HG02852 (cell line): ENCODE results near the gene CRYBA2.

ENCODE experiments used
- ATAC-seq: cut with Tn5 transposase; IDR thresholded peaks from one replicate; pipeline ENCODE4 v1.9.1; 2021; ENCODE audit warnings: mild to moderate bottlenecking, moderate library complexity; ENCODE audit not compliant: unreplicated experiment

CRYBA2 gene

DNA sequence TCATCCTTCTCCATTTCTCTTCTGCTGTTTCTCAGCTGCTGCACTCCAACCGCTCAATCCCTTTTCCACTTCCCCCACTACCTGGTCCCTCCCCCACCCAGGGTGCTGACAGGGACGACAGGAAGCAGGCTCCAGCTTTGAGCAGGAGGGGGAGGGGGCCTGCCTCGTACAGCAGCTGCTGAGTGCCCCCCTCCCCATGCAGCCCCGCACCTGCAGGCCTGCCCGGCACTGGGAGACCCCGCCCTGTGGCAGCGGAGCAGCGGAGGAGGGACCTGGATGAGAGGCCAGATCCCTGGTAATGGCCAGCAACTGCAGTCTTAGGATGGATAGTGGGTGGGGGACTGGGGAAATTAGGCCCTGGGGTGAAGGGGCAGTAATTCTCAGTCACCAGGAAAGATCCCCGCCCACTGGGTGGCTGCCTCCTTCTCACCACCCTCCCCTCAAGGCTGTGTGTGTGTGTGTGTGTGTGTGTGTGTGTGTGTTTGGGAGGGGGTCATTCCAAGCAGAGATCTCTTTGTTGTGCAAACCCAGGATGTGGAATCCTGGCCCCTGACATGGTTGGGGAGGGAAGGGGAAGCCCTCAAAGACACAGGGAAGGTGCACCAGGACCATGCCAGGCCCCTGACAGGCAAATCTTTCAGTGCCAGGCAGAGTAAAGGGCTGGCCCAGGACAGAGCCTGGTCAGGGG, 6.8 kb upstream of the CRYBA2 start:
- ATAC-seq: no peak

DNA sequence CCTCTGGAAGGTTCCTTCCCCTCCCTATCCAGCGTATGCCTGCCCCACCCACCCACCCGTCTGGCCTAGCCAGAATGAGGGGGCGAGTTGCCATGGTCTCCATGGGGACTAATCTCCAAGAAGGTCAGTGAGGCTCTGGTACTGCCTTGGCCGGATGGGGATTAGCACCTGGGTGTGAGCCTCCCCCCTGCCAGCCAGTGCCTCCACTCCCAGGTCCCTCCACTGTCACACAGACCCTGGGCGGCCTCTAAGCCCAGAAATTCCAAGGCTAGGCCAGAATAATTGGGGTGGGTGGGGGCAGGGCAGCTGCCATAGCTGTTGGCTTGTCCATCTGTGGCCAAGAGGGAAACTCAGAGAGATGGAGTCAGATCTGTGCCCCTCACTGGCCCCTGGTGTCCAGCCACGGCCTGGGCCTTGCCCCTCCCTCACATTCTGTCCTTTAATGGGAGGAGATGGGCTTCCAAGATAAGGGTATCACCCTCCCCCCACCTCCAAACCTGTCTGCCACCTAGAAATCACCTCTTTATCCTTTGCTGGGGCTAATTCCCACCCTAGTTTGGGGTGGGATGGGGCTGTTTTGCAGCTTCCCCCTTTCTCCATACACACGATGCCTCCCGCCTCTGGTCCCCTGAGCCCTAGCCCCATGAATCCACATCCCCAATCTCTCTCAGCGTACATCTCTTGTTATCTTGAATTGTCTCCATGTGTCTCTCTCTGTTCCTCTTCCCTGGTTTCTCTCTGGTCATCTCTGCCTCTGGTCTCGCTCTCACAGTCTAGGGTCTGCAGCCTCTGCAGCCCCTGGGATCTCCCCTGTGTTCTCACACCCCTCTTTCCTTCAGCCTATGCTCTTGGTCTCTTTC, 6.0 kb upstream of the CRYBA2 start:
- ATAC-seq: no peak

DNA sequence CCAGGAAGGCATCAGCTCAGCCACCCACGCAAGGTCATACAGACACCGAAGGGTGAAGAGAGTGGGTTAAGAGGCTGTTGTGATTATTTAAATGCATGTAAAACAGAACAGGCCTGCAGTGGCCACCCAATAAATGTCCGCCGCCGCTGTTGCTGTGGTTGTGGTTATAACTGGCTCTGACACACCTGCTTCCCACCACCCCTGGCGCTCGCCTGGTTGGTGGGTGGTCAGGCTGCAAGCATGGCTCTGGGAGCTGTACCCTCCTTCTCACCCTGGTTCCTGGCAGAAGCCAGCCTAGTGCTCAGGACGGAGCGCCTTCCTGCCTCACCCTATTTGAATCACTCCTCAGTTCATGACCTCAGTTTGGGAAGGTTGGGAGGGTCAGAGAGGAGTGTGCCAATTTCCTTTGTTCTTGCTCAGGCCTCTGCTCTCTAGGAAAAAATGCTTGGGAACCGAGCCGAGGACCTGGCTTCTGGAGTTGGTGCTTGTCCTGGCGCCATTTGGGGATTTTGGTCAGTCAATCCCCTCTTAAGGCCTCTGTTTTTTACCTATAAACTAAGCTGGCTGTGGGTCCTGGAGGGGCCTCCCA, 5.3 kb upstream of the CRYBA2 start:
- ATAC-seq: no peak

DNA sequence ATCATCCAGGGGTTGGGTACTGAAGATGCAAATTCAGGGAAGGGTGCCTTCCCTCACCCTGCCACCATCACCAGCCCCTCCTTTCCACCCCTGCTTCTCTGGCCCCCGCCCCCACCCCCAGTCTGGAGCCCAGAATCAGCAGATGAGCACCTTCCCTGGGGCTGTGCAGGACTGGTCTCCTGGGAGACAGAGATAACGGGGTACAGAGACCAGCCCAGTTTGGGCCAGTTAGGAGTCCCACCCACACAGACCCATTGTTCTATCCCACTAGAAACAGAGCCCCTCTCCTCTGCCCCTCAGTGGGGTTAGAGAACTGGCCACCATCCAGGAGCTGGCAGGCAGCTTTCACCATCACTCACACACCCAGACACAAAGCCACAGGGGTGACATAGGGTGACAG, 4.5 kb upstream of the CRYBA2 start:
- ATAC-seq: no peak

DNA sequence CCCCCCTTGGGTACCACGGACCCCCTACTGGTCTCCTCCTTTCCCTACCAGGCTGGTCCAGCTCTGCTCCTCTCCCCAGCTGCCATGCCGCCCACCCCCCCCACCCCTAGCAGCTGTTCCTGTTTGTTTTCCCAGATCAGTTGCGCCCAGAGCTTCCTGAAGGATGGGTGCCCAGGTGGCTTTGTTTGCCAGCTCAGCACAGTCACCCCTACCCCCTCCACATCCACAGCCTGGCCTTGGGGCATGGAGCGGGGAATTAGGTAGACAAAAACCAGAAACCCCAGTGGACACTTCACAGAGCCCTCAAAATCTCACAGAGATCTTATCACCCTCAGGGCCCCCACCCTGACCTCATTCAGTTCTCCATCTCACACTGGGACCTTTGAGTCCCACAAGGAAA, 3.7 kb upstream of the CRYBA2 start:
- no peak for ATAC-seq

DNA sequence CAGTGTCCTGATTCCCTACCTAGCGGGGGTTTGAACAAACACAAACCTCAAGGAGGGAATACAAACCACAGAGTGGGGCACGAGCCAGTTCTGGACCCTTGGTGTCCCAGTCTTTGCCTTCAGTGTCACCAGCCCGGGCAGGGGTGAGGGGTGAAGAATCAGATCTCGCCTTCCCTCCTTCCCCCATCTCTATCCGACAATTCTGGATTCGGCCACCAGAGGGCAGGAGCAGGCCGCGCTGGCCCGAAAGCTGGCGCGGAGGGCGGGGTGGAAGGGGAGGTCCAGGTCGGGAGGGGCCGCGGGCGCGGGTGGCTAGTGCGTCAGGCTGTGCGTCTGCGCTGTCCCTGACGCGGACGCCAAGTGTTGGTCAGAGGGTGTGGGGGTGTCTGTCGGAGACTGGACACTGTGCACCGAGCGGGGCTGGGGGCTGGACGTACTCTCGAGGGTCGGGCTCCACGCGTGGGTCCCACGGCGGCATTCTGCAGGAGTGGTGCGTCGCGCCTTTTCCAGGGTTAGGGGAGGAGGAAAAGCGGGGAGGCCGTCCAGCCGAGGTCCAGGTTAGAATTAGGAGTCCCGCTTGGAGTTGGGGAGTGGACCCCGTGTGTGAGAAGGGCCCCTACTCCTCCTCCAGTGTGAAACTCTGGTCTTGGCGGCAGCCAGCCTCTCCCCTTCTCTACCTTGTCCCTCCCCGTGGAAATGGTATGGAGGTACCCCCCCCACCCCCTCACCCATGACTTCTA, 2.9 kb upstream of the CRYBA2 start:
- peak; percentile 58 for ATAC-seq

DNA sequence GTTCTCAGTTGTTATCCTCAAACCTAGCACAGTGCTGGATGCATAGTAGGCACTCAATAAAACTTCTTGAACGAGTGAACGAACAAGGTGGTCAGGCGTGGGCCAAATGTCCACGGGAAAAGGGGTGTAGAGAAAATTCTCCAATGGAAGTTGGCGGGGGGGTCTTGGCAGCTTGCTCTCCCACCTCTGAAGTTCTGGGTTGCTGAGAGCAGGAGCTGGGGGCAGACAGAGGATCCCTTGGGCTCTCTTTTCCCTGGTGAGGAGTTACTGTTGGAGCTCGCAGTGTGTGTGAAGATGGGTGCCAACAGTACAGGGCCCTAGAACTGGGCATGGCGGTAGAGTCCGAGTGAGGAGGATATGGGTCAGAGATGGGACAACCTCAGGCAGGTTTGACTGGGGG, 2.3 kb upstream of the CRYBA2 start:
- peak; percentile 20 for ATAC-seq

DNA sequence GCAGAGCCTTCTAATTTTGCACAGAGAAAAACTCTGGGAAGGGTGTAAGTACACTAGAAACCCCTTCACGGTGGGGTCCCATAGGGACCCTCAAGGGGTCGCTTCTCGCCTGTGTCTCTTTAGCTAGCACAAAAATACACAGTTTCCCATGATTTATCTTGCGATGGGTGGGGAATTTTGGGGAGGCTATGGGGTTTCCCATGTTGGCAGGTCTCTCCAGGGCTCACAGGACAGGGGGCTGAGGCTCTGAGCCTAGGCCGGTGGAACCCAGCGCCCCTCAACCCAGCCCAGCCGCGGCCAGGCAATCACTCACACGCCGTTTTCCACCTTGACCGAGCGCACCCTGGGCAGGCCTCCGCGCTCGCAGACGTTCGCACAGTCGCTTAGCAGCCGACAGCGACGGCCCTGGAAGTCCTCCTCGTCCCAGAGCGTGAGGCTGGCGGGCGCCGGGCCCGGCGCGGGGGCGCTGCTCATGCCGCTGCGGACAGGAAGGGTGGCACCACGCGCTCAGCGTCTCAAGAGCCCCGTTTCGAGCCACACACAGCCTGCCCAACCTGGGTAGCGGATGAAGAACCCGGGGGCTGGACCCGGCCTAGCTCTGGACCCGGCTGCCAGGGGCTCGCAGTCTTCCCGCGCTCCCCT, 398 bp downstream of the CRYBA2 start:
- ATAC-seq: no peak

DNA sequence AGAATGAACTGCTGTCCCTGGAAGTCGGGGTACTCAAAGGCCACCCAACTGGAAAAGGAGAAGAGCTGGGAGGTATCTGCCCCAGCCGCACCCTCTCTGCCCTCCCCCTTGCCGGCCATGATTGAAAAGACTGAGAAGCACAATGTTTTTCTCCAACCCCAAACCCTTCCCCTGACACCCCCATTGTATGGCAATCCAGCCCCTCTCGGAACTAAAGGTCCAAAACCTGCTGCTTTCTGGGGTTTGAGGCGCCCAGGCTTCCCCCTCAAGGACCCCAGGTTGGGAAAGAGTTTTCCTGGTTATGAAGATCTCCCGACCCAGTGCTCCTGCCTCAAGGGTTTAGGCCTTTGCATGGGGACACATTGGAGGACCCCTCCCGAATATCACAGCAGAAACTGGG, 1.0 kb downstream of the CRYBA2 start:
- no peak for ATAC-seq

DNA sequence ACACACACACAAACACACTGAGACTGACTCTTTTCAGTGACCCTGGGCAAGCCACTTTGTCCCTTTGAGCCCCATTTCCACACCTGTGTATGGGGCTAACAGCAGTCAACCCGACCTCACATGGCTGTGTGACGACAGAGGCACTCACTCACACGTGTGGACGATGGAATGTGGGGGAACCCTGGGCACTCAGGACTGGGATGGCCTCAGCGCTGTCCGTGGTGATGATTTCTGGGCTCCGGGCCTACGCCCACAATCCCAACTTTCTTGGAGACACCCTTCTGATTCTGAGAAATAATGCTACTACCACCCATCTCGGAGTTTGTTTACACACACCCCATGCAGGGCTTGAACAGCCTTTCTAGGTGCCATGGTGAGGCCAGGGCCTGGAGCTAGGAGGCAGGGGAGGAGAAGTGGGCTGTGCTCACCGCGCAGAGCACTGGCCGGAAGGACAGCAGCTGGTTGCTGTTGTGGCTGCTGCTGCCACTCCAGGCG, 1.5 kb downstream of the CRYBA2 start:
- no peak for ATAC-seq

DNA sequence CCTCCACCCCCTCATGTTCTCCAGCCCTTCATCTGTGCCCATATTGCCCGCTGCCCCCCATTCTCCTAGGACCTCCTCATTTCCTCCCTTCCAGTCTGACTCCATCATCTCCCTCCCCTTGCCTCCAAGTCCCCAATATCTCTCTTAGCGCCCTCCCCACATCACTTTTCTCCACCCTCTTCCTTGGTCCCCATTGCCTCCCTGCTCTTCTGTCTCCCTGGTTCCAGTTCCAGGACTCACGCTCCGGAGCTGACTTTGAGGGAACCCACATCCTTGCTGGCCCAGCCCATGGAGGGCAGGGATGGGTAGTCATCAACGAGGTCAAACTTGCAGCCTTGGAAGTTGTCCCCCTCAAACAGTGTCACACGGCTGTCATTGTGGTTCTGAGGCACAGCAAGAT, 2.6 kb downstream of the CRYBA2 start:
- no peak for ATAC-seq

DNA sequence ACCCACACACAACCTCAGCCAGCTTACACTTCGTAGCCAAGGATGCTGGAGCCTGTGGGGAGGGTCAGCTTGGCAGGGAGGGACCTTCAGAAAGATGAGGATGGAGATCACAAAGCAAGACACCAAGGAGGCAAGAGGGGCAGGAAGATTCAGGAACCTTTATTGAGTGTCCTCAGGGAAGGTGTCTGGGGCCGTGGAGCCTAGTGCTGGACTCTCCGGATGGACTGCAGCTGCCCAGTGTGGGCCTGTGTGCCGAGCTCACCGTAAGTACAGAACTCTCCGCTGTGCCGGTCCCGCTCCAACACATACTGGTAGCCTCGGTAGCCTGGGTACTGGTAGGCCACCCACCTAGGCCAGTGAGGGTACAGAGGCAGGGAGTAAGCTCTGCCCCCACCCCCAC, 3.2 kb downstream of the CRYBA2 start:
- no peak for ATAC-seq

DNA sequence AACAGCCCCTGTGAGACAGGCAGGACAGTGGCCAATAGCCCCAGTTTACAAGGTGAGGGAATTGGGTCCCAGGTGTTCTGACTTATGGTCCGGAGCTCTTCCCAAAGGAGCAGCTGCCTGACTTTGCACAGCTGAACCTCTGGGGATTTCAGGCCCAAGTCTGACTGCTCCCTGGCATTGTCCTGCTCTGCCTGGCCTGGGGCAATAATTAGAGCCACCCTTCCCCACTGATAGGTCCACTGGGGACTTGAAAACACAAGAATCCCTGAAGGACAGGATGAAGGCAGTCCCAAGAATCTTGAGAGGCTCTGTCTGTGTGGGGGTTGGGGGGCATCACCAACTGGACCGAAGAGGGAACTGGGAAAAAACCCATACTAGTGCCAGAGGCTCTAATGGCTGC, 4.6 kb downstream of the CRYBA2 start:
- ATAC-seq: no peak

DNA sequence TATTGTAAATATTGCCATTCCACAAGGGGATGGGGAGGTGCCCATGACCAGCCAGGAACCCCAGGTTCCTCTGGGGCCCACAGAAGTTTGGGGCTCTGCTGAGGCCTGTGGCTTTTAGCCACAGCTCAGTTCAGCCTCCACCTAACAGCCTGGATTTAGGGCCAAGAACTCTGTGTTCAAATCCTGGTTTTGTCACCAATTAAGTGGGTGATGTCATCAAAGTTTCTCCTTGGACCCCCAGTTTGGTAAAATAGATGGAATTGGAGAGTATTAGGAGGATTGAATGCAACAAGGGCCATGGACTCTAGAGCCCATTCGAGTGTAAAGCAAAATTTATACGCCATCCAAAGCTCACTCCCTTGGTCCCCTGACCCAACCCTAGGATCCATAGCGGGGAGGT, 5.1 kb downstream of the CRYBA2 start:
- no peak for ATAC-seq

DNA sequence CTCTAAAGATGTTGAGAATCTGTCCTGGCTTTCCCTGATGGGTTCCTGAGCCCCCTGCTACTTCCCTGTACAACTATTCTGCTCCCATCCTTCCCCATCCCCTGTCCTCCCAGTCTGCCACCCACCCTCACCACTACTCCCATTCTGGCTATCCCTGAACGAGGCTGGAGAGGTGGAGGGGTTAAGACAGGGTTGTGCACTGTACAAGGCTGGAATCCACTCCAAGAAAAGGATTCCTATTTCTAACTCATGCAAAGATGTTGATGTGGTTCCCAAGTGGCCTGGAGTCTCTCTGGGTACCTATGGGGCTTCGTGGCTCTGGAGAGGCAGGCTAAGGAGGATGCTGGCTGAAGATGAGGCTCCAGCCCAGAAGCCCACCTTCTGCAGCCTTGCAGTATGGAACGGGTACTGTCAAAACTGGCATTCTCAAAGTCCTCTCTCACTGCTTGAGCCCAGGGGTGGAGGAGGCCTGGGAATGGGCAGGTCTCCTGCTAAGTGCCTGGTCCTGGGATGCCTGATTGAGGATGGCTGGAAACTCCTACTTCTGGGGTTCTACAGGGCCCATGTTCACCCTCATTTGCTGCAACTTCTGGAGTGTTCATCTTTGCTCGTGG, 7.0 kb downstream of the CRYBA2 start:
- no peak for ATAC-seq

DNA sequence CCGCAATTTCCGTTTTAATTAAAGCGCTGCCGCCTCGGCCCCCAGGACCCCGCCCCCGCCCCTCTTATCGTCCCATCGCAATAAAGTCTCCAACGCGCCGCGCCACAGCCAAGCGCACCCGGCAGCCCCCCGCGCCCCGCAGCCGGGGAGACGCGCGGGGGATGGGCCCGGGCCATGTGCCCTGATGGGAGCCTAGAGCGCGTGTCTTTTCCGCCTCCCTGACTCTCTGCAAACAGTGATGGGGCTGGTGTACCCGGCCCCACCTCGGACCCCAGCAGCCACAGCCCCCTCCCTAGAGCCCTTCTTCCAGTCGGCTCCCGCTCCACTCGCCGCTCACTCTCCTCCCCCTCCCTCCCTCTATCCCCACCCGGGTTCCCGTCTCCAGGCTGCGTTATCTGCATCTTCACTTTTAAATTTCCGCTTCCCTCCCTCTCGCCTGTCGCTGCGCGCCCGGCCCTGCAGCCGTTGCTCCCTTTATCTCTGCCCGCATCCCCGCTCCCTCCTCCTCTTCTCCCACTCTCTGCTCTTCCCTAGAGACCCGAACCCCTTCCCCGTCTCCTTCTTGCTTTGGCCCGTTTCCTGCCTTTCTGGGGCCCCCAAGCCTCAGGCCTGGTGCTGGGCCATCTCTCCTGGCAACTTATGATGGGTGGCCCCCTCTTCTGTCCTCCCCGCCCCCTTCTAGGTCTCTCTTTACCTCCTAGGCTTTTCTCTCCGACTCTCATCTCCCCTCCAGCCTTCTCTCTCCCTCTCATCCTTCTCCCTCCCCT, 7.7 kb downstream of the CRYBA2 start:
- no peak for ATAC-seq

DNA sequence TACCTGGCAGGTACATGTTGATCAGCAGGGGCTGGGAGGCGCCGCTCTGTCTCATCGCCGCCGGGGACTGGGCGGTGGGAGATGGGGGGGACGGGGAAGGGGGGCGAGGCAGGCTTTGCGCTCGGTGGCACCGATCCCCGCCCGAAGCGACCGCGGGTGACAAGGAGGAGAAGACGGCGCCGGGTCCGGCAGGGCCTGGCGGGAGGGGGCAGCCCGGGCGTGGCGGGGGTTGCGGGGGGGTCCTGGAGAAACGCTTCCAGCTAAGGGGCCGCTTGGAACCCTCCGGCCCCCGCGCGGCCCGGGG, 8.2 kb downstream of the CRYBA2 start, which contains the start of gene FEV:
TSS of gene FEV (minus strand) at position 164 of the 304 bp plus-strand sequence. CDS start at position 55, 109 bp downstream.
- ATAC-seq: no peak

DNA sequence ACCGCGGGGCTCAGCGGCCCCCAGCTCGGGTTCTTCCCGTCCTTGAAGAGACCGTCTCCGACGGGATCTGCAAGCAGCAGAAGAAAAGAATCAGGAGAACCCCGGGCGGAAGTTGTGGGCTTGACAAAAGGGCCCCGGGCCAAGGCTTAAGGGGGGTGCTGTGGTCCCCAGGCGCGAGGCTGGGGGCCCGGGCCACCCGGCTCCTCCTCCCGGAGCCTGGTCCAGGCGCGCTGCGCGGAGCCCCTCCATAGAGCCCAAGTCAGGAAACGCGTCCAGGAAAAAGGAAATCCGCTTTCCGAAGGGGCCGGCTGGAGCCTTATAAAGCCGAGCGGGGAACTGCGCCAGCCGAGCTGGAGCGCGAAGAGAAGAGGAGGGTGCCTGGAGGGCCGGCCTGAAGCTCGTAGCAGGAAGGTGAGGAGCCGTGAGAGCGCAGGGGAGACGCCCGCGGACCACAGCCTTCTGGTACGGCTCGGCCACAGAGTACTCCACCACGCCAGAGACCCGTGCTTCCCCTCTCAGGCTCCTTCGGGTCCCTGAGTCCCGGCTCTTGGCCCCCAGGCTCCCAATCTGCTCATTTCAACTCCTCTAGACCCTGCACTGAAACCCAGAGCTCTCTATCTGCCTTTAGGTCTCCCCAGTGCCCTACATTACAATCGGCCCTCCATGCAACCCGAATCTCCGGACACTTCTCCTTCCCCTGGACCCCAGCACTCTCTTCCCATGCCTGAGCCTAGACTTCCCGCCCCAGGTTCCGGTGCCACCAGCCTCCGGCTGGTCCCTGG, 8.8 kb downstream of the CRYBA2 start:
- ATAC-seq: no peak

DNA sequence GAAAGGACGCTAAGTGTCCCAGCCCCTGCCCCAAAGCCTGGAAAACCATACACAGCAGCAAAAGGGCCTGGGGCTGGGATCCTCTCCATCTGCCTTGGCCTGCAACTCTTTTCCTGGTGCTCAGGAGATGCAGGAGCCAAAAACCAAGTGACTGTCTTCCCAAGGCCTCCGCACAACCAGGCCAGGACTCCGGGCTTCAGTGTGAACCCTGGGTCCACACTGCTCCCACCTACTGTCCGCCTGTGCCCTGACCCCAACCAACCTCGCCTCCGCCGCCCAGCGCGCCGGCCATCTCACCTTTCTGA, 9.3 kb downstream of the CRYBA2 start:
- ATAC-seq: no peak
